Measurements from ENCODE around the gene INO80B. TPM values are rescaled to one million over a fixed set of nuclear protein-coding genes. Genes with fewer than 3 reads are reported as not detected.

The INO80B gene
- total RNA-seq, 1 donor from 2014 or later = 26.6 TPM

GRCh38 chr2:74497777-74498499, 43.1 kb downstream of the INO80B start:
- FAIRE-seq (no peak), DNase-seq (ENCODE audit: low read depth) (no peak)
- H3K27me3 ChIP-seq (ENCODE audit: control insufficient read depth, insufficient read depth, low read length) = peaks cover 9% of the 10 kb centered on the region
- no peak for TF ChIP-seq CTCF (IDR thresholded peaks at IDR 0.05; ENCODE audit: insufficient read depth, low read length, severe bottlenecking)
- H3K4me3 ChIP-seq (ENCODE audit: low read depth, low read length) = peak overlapping the region; percentile 33
- H3K36me3 ChIP-seq (ENCODE audit: control insufficient read depth, insufficient read depth, low read length) = peaks cover 1% of the 10 kb centered on the region

GRCh38 chr2:74498500-74499266, 43.8 kb downstream of the INO80B start:
- no peak for TF ChIP-seq CTCF (IDR thresholded peaks at IDR 0.05; ENCODE audit: insufficient read depth, low read length, severe bottlenecking)
- Histone ChIP-seq H3K27me3 (ENCODE audit: control insufficient read depth, insufficient read depth, low read length) (peaks cover 9% of the 10 kb centered on the region), H3K4me3 (ENCODE audit: low read depth, low read length) (peak overlapping the region; percentile 33), H3K36me3 (ENCODE audit: control insufficient read depth, insufficient read depth, low read length) (peaks cover 1% of the 10 kb centered on the region)
- FAIRE-seq (no peak), DNase-seq (ENCODE audit: low read depth) (peak; percentile 55)

GRCh38 chr2:74499267-74499939, 44.5 kb downstream of the INO80B start, which contains the start of gene LBX2:
LBX2 (minus strand) TSS chr2:74499603; CDS start chr2:74499537, 66 bp downstream.
- no peak for TF ChIP-seq CTCF (IDR thresholded peaks at IDR 0.05; ENCODE audit: insufficient read depth, low read length, severe bottlenecking)
- FAIRE-seq (no peak), DNase-seq (ENCODE audit: low read depth) (no peak)
- Histone ChIP-seq H3K4me3 (ENCODE audit: low read depth, low read length) (peak within 1 kb of the TSS; percentile 33), H3K36me3 (ENCODE audit: control insufficient read depth, insufficient read depth, low read length) (no peaks in the 10 kb centered on the region), H3K27me3 (ENCODE audit: control insufficient read depth, insufficient read depth, low read length) (peaks cover 9% of the 10 kb centered on the region)

- FAIRE-seq = no peak
- H3K27me3 ChIP-seq (ENCODE audit: control insufficient read depth, insufficient read depth, low read length) = peaks cover 9% of the 10 kb centered on the region
- DNase-seq (ENCODE audit: low read depth) = no peak
- no peak for TF ChIP-seq CTCF (IDR thresholded peaks at IDR 0.05; ENCODE audit: insufficient read depth, low read length, severe bottlenecking)
- H3K4me3 ChIP-seq (ENCODE audit: low read depth, low read length) = no peak overlapping the region
- H3K36me3 ChIP-seq (ENCODE audit: control insufficient read depth, insufficient read depth, low read length) = no peaks in the 10 kb centered on the region
These were observed 45.2 kb downstream of the INO80B start for GRCh38 chr2:74499940-74500577.

GRCh38 chr2:74500578-74500946, 45.7 kb downstream of the INO80B start:
- TF ChIP-seq CTCF (IDR thresholded peaks at IDR 0.05; ENCODE audit: insufficient read depth, low read length, severe bottlenecking) = no peak
- FAIRE-seq = no peak
- DNase-seq (ENCODE audit: low read depth) = no peak
- peaks cover 9% of the 10 kb centered on the region for H3K27me3 ChIP-seq (ENCODE audit: control insufficient read depth, insufficient read depth, low read length)
- peaks cover 3% of the 10 kb centered on the region for H3K36me3 ChIP-seq (ENCODE audit: control insufficient read depth, insufficient read depth, low read length)
- no peak overlapping the region for H3K4me3 ChIP-seq (ENCODE audit: low read depth, low read length)
